Esophagus muscularis mucosa (tissue), 4 donors: ENCODE results near the gene SLC29A1. TPM values are rescaled to one million over a fixed set of nuclear protein-coding genes. Genes with fewer than 3 reads are reported as not detected.

Experiments used
- DNase-seq: peaks from one replicate; pipeline ENCODE4 v3.0.0-alpha.2; 2017; ENCODE audit errors: extremely low spot score
- H3K27ac ChIP-seq, 4 donors: fragments of 200-600 bp; sonication (generic); replicated peaks in 1 of 4; 1 replicate in 3 of 4; 2 replicates in 1 of 4; pipeline ENCODE4 v1.5.1; 2016 to 2019; ENCODE audit warnings: mild to moderate bottlenecking in 1 of 4
- H3K27me3 ChIP-seq, 4 donors: fragments of 200-600 bp; sonication (generic); one replicate each; pipeline versions ENCODE4 v1.5.1 to v1.6.0; 2016 to 2019
- H3K36me3 ChIP-seq, 4 donors: fragments of 200-600 bp; sonication (generic); one replicate each; pipeline ENCODE4 v1.5.1; 2016 to 2019
- H3K4me1 ChIP-seq, 4 donors: fragments of 200-600 bp; sonication (generic); one replicate each; pipeline ENCODE4 v1.5.1; 2016 to 2019
- H3K4me3 ChIP-seq, 4 donors: fragments of 200-600 bp; sonication (generic); 1 replicate in 2 of 4; 2 replicates in 2 of 4; pipeline ENCODE4 v1.5.1; 2016 to 2019; ENCODE audit warnings: mild to moderate bottlenecking in 4 of 4, moderate library complexity in 1 of 4
- H3K9me3 ChIP-seq, 4 donors: fragments of 200-600 bp; sonication (generic); 1 replicate in 3 of 4; 2 replicates in 1 of 4; pipeline ENCODE4 v1.5.1; 2016 to 2019
- CTCF ChIP-seq, 3 experiments: fragments of 200-600 bp in 2 of 3; fragments of 450-650 bp in 1 of 3; sonication (generic) in 2 of 3; IDR thresholded peaks; one replicate each; pipeline ENCODE4 v1.5.1; 2017 to 2019; ENCODE audit warnings: antibody characterized with exemption in 3 of 3, mild to moderate bottlenecking in 2 of 3, moderate library complexity in 1 of 3
- EP300 ChIP-seq: sonication (generic); formaldehyde crosslinking; IDR thresholded peaks from one replicate; pipeline ENCODE4 v1.6.1; 2017; ENCODE audit warnings: antibody characterized with exemption
- POLR2A ChIP-seq: fragments of 450-650 bp; IDR thresholded peaks from one replicate; pipeline ENCODE4 v1.6.1; 2017; ENCODE audit warnings: antibody characterized with exemption, moderate library complexity, mild to moderate bottlenecking, low read depth
- POLR2AphosphoS5 ChIP-seq, 2 donors: sonication (generic); formaldehyde crosslinking; IDR thresholded peaks; one replicate each; pipeline ENCODE4 v1.6.1; 2017; ENCODE audit warnings: antibody characterized with exemption in 2 of 2
- WGBS: methylation state at CpG from one replicate; pipeline ENCODE4 v1.1.5; 2018; 5-methylcytosine and 5-hydroxymethylcytosine counted together
- intact Hi-C: fragments of 100-400 bp; cut with DNase I; formaldehyde crosslinking; loops from one replicate; pipeline ENCODE4 v1.15.1; 2023
- total RNA-seq, 4 donors: library from RNA; depleted of rRNA; stranded (reverse); fragments of >200 nt; gene quantifications; one replicate each; pipeline versions ENCODE4 v1.1.0 to v1.2.1, GENCODE V29; 2016

The SLC29A1 gene
- total RNA-seq, 4 donors from 2014 or later, result 68.9 to 159 (median 138) TPM

GRCh38 chr6:44225579-44226325 is 2.4 kb downstream of the SLC29A1 start:
- TF ChIP-seq EP300 (no peak), CTCF (IDR thresholded peaks at IDR 0.05) (no peak), POLR2A (no peak), POLR2AphosphoS5 (IDR thresholded peaks at IDR 0.05) (no peak)
- no peak for DNase-seq
- Histone ChIP-seq H3K9me3 (no peaks in the 10 kb centered on the region), H3K27ac (peak overlapping the region; percentile 95 to 98 (median 96)), H3K4me1 (peaks cover 91 to 100% (median 95%) of the 10 kb centered on the region in 4 donors), H3K27me3 (no peaks in the 10 kb centered on the region), H3K36me3 (peaks cover 0 to 26% (median 16%) of the 10 kb centered on the region in 4 donors), H3K4me3 (peak overlapping the region; percentile 34 to 75 (median 61))
- intact Hi-C loops, result no loop called here
- WGBS, result 65% methylated on average over 8 of the region's 8 CpGs

DNA sequence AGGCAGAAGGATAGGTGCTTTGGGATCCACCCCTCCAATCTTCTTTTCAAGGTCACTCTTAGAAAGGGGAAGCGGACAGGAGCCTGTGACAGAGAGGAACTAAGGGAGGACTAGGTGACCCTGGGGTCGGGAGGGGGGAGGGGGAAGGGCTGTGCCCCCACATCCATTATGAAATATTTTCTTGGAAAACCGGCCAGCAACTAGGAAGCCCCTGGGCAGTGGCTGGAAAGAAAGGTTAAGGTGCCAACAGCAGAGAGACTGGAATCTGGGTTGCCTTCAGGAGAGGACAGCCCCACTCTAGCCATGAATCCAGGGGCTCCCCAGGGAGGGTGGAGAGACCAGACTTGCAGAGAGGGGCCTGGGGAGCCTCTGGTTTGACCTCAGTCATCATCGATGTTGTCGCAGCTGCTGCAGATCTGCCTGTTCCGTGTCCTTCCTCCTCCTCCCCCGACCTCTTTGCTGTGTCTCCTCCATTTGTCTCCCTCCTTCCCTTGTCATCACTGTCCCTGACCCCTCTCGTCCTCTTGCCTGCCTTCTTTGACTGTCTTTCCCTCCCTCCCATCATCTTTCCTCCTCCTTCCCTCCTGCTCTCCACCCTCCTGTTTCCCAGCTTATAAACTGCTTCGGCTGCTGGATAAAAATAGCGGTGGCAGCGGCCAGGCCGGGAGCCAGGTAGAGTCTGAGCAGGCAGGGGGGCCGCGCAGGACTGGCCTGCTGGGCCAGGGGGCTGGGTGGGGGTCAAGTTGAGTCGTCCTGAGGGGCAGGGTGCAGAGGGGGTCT is 3.2 kb downstream of the SLC29A1 start:
- DNase-seq, result no peak
- peak overlapping the region; percentile 95 to 98 (median 96) for H3K27ac ChIP-seq

DNA sequence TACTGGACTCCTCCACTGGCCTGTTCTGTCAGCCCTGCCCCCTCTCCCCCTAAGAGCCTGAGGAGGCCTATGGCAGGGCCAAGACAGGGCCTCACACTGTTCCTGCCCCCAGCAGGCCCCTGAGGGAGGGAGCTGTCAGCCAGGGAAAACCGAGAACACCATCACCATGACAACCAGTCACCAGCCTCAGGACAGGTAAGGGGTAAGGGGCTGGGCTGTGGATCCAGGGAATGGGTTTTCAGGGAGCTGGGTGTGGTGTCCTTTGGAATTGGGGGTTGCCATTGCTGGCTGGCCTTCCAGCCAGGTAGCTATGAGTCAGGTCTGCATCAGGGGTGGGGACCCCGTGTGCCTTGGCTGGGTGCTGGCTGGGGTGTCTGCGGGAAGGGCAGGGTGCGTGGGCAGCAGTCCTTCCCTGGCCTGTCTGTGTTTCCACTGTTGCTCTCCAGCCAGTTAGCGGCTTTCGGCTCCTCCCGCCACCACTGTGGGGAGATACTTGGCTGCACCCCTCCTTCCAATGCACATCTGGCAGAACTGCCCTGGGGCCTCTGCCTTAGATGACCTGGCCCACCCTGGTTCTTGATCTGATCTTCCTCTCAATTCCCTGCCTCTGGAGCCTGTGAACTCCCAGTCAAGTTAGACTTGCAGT is 3.9 kb downstream of the SLC29A1 start:
- H3K36me3 ChIP-seq, result peaks cover 2 to 42% (median 31%) of the 10 kb centered on the region in 4 donors
- H3K9me3 ChIP-seq, result no peaks in the 10 kb centered on the region
- H3K4me3 ChIP-seq, result peak overlapping the region; percentile 34 to 75 (median 61)
- 7% methylated on average over 3 of the region's 7 CpGs for WGBS
- H3K27ac ChIP-seq, result peak overlapping the region; percentile 95 to 98 (median 96)
- DNase-seq, result no peak
- H3K4me1 ChIP-seq, result peaks cover 86 to 100% (median 95%) of the 10 kb centered on the region in 4 donors
- no peaks in the 10 kb centered on the region for H3K27me3 ChIP-seq
- intact Hi-C loops, result no loop called here
- TF ChIP-seq POLR2A (no peak), CTCF (IDR thresholded peaks at IDR 0.05) (no peak), POLR2AphosphoS5 (IDR thresholded peaks at IDR 0.05) (no peak), EP300 (no peak)

More for the DNA sequence above, 3.2 kb downstream of the SLC29A1 start:
- Histone ChIP-seq H3K9me3 (no peaks in the 10 kb centered on the region), H3K4me1 (peaks cover 85 to 100% (median 95%) of the 10 kb centered on the region in 4 donors), H3K36me3 (peaks cover 0 to 34% (median 24%) of the 10 kb centered on the region in 4 donors), H3K27me3 (no peaks in the 10 kb centered on the region), H3K4me3 (peak overlapping the region; percentile 34 to 75 (median 61))
- 36% methylated on average over 15 of the region's 15 CpGs for WGBS
- peak in 1 of 2 donors; percentile 54 for TF ChIP-seq POLR2AphosphoS5 (IDR thresholded peaks at IDR 0.05)
- no peak for TF ChIP-seq CTCF (IDR thresholded peaks at IDR 0.05)
- no peak for TF ChIP-seq EP300
- no peak for TF ChIP-seq POLR2A
- intact Hi-C loops, result no loop called here

DNA sequence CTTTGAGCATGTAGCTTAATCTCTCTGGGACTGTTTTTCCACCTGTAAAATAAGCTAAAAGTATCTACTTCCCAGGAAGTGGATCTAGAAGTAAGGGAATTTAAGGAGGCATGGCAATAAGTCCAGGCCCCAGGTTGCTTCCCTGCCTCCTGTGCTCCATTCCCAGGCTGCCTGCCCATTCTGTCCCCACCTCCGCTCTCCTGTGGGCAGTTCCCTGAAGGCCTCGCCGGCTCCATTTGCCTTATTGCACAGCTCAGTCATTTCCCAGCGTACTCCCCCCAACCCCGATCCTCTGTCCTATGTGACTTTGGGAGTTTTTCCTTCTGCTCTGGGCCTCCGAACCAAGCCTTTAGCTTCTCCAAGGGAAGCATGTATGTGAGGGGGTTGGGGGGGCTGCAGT is 4.6 kb downstream of the SLC29A1 start:
- H3K36me3 ChIP-seq, result peaks cover 10 to 49% (median 37%) of the 10 kb centered on the region in 4 donors
- H3K4me3 ChIP-seq, result peak overlapping the region; percentile 34 to 75 (median 61)
- intact Hi-C loops, result no loop called here
- no peaks in the 10 kb centered on the region for H3K27me3 ChIP-seq
- 65% methylated on average over 6 of the region's 6 CpGs for WGBS
- H3K4me1 ChIP-seq, result peaks cover 87 to 100% (median 95%) of the 10 kb centered on the region in 4 donors
- no peaks in the 10 kb centered on the region for H3K9me3 ChIP-seq
- no peak for DNase-seq
- peak overlapping the region; percentile 95 to 98 (median 96) for H3K27ac ChIP-seq
- TF ChIP-seq POLR2AphosphoS5 (IDR thresholded peaks at IDR 0.05) (no peak), CTCF (IDR thresholded peaks at IDR 0.05) (no peak), POLR2A (no peak)
